ENCODE measurements around the gene GNG4. TPM values are rescaled to one million over a fixed set of nuclear protein-coding genes. Genes with fewer than 3 reads are reported as not detected.

GNG4 gene
- total and polyA plus RNA-seq, 2 donors (not counting 1 experiment from before 2014, with no cell fraction given): 0.52 TPM; not detected in 1

- CTCF ChIA-PET: no interaction called here
- no peak overlapping the region for H2AFZ ChIP-seq (ENCODE audit: insufficient read depth, low read depth, low read length, poor library complexity, severe bottlenecking)
- intact Hi-C loops (cut with micrococcal nuclease): no loop called here
- H3K79me2 ChIP-seq (ENCODE audit: control insufficient read depth, insufficient read depth, low read length): no peaks in the 10 kb centered on the region
- H3K27ac Mint-ChIP-seq: no peak overlapping the region
- H3K9me3 ChIP-seq (ENCODE audit: control extremely low read depth in 1 of 3, control insufficient read depth in 2 of 3, insufficient read depth in 1 of 3, low read length in 2 of 3): peaks cover 12 to 26% (median 26%) of the 10 kb centered on the region in 3 donors
- ATAC-seq (ENCODE audit: low read depth) (no peak), DNase-seq (no peak)
- no peak overlapping the region for H3K4me3 ChIP-seq (ENCODE audit: control extremely low read depth in 1 of 5, extremely low read depth in 1 of 5, insufficient read depth in 1 of 5, low read depth in 2 of 5, low read length in 4 of 5)
- no peaks in the 10 kb centered on the region for H3K4me1 ChIP-seq (ENCODE audit: control insufficient read depth in 2 of 2, insufficient read depth in 2 of 2, low read length in 2 of 2)
- 100% methylated on average over 2 of the region's 3 CpGs for WGBS (ENCODE audit: insufficient coverage)
- H3K4me1 Mint-ChIP-seq: no peaks in the 10 kb centered on the region
- TF ChIP-seq CTCF (IDR thresholded peaks at IDR 0.05) (no peak), EZH2 (IDR thresholded peaks at IDR 0.05; ENCODE audit: borderline replicate concordance, insufficient read depth, low read depth, low read length, poor library complexity, severe bottlenecking) (no peak)
- H3K27me3 Mint-ChIP-seq: no peaks in the 10 kb centered on the region
- H3K4me3 Mint-ChIP-seq: no peak overlapping the region
- no peak overlapping the region for H3K27ac ChIP-seq (ENCODE audit: low read length in 2 of 2)
- H3K9ac ChIP-seq (ENCODE audit: low read length): no peak overlapping the region
- H3K9me3 Mint-ChIP-seq (ENCODE audit: insufficient read depth): peaks cover 32% of the 10 kb centered on the region
- no peaks in the 10 kb centered on the region for H3K27me3 ChIP-seq (replicated peaks in 1 of 4; ENCODE audit: control extremely low read depth in 1 of 4, control insufficient read depth in 3 of 4, insufficient read depth in 4 of 4, low read length in 3 of 4)
- peaks cover 25 to 47% of the 10 kb centered on the region in 2 experiments for H3K36me3 ChIP-seq (replicated peaks in 1 of 2; ENCODE audit: control extremely low read depth in 1 of 2, control insufficient read depth in 1 of 2, extremely low read depth in 1 of 2, insufficient read depth in 2 of 2, low read length in 1 of 2)
- no peak overlapping the region for H3K4me2 ChIP-seq (replicated peaks; ENCODE audit: low read depth, low read length, poor library complexity, severe bottlenecking)
- POLR2A ChIA-PET: no interaction called here
- H4K20me1 ChIP-seq (ENCODE audit: control insufficient read depth, insufficient read depth, low read length, poor library complexity, severe bottlenecking): no peaks in the 10 kb centered on the region
These were observed 19.7 kb upstream of the GNG4 start for GRCh38 chr1:235669277-235669676.

GRCh38 chr1:235663628-235664027, 14.0 kb upstream of the GNG4 start:
- Mint-ChIP-seq H3K27me3 (no peaks in the 10 kb centered on the region), H3K9me3 (ENCODE audit: insufficient read depth) (no peaks in the 10 kb centered on the region), H3K27ac (no peak overlapping the region), H3K4me1 (no peaks in the 10 kb centered on the region), H3K4me3 (no peak overlapping the region)
- TF ChIP-seq CTCF (IDR thresholded peaks at IDR 0.05): no peak
- no peak overlapping the region for H3K4me3 ChIP-seq (ENCODE audit: control extremely low read depth in 1 of 5, extremely low read depth in 1 of 5, insufficient read depth in 1 of 5, low read depth in 2 of 5, low read length in 4 of 5)
- intact Hi-C loops (cut with micrococcal nuclease): no loop called here
- ATAC-seq (ENCODE audit: low read depth): no peak
- no peak overlapping the region for H2AFZ ChIP-seq (ENCODE audit: insufficient read depth, low read depth, low read length, poor library complexity, severe bottlenecking)
- POLR2A ChIA-PET: no interaction called here
- H3K9me3 ChIP-seq (ENCODE audit: control extremely low read depth in 1 of 3, control insufficient read depth in 2 of 3, insufficient read depth in 1 of 3, low read length in 2 of 3): no peaks in the 10 kb centered on the region
- CTCF ChIA-PET: no interaction called here
- no peaks in the 10 kb centered on the region for H3K4me1 ChIP-seq (ENCODE audit: control insufficient read depth in 2 of 2, insufficient read depth in 2 of 2, low read length in 2 of 2)
- no peak overlapping the region for H3K9ac ChIP-seq (ENCODE audit: low read length)
- no peaks in the 10 kb centered on the region for H4K20me1 ChIP-seq (ENCODE audit: control insufficient read depth, insufficient read depth, low read length, poor library complexity, severe bottlenecking)
- DNase-seq: no peak
- no peak overlapping the region for H3K4me2 ChIP-seq (replicated peaks; ENCODE audit: low read depth, low read length, poor library complexity, severe bottlenecking)
- H3K27ac ChIP-seq (ENCODE audit: low read length in 2 of 2): no peak overlapping the region
- H3K27me3 ChIP-seq (replicated peaks in 1 of 4; ENCODE audit: control extremely low read depth in 1 of 4, control insufficient read depth in 3 of 4, insufficient read depth in 4 of 4, low read length in 3 of 4): no peaks in the 10 kb centered on the region
- no CpG with 5 or more reads among the region's 4 CpGs for WGBS (ENCODE audit: insufficient coverage)
- H3K79me2 ChIP-seq (ENCODE audit: control insufficient read depth, insufficient read depth, low read length): no peaks in the 10 kb centered on the region
- H3K36me3 ChIP-seq (replicated peaks in 1 of 2; ENCODE audit: control extremely low read depth in 1 of 2, control insufficient read depth in 1 of 2, extremely low read depth in 1 of 2, insufficient read depth in 2 of 2, low read length in 1 of 2): peaks cover 15 to 23% of the 10 kb centered on the region in 2 experiments

Measured in B cell (primary cell).